SK-N-MC (cell line): ENCODE measurements around the gene HPS3.

Experiments
- DNase-seq: peaks from one replicate; pipeline ENCODE4 v3.0.0-alpha.2; 2011; ENCODE audit warnings: low read depth, low spot score
- H3K27ac ChIP-seq: fragments of 200-600 bp; sonication (generic); 2 replicates; pipeline ENCODE4 v1.5.1; 2016; ENCODE audit warnings: mixed run types
- H3K36me3 ChIP-seq: fragments of 200-600 bp; sonication (generic); 2 replicates; pipeline ENCODE4 v1.6.1; 2017; ENCODE audit warnings: antibody characterized with exemption, low read length, mixed read lengths; ENCODE audit not compliant: insufficient read depth
- H3K4me3 ChIP-seq: fragments of 200-600 bp; sonication (generic); 2 replicates; pipeline ENCODE4 v1.5.1; 2016
- H3K9ac ChIP-seq: fragments of 200-600 bp; sonication (generic); 2 replicates; pipeline ENCODE4 v1.8.0; 2017; ENCODE audit warnings: mixed run types, mixed read lengths; ENCODE audit not compliant: insufficient read length
- H3K9me3 ChIP-seq: fragments of 200-600 bp; sonication (generic); 2 replicates; pipeline ENCODE4 v1.6.1; 2017; ENCODE audit warnings: low read depth, mild to moderate bottlenecking, antibody characterized with exemption, low read length, moderate library complexity, mixed read lengths
- EZH2 ChIP-seq: fragments of 200-600 bp; sonication (generic); IDR thresholded peaks from one replicate; pipeline ENCODE4 v1.6.1; 2017; ENCODE audit warnings: antibody characterized with exemption
- FOXP2 ChIP-seq: optimal IDR thresholded peaks from 2 replicates; pipeline ENCODE3; 2011; ENCODE audit warnings: mild to moderate bottlenecking, moderate library complexity; ENCODE audit not compliant: insufficient read depth; ENCODE audit errors: extremely low read length, control extremely low read depth
- POLR2AphosphoS5 ChIP-seq: IDR thresholded peaks from 2 replicates; pipeline ENCODE4 v1.6.1; 2012; ENCODE audit warnings: mild to moderate bottlenecking, low read depth, low read length, borderline replicate concordance

The HPS3 gene

GRCh38 chr3:149115114-149115513, 14.3 kb upstream of the HPS3 start:
- Histone ChIP-seq H3K9me3 (no peaks in the 10 kb centered on the region), H3K9ac (no peak overlapping the region), H3K4me3 (no peak overlapping the region), H3K36me3 (no peaks in the 10 kb centered on the region), H3K27ac (no peak overlapping the region)
- no peak for TF ChIP-seq POLR2AphosphoS5
- no peak for TF ChIP-seq FOXP2
- no peak for TF ChIP-seq EZH2
- no peak for DNase-seq

DNA sequence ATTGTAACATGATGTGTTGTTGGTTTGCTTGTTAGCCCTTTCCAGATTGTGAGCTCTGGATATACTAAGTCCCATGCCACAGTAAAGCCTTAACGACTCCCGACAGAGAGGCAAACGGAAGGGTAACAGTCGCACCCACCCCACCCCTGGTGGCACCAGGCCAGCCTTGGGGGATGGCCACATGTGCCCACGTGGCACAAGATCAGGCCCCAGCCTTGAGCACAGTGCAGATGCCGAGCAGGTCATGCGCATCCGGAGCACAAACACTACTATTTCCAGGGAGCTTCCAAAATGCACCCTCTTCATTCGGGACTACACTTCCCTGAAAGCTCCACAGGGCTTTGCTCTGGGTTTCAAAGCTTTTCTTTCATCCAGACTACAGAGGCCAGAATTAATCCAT, 10.7 kb upstream of the HPS3 start:
- no peaks in the 10 kb centered on the region for H3K9me3 ChIP-seq
- H3K9ac ChIP-seq = no peak overlapping the region
- H3K4me3 ChIP-seq = no peak overlapping the region
- TF ChIP-seq EZH2 = no peak
- TF ChIP-seq FOXP2 = no peak
- TF ChIP-seq POLR2AphosphoS5 = no peak
- H3K27ac ChIP-seq = no peak overlapping the region
- DNase-seq = no peak
- H3K36me3 ChIP-seq = no peaks in the 10 kb centered on the region

DNA sequence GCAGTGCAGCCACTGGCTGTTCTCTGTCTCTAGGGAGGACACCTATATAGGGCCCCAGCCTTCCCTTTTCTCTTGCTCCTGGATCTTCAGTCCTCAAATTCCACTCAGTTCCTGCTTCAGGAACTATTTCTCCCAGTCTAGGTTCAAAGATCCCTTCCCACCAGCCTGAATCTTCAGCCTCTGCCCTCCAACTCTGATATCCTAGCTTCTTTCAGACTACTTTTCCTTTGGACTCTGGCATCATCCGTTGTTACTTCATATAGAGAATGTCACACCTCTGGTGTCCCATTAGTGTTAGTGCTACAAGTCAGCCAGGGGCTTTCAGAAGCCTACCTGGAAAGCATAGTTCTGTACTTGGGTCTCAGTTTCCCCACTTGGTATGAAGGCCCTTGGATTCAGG, 10.0 kb upstream of the HPS3 start:
- Histone ChIP-seq H3K27ac (no peak overlapping the region), H3K4me3 (no peak overlapping the region), H3K9ac (no peak overlapping the region), H3K9me3 (no peaks in the 10 kb centered on the region), H3K36me3 (no peaks in the 10 kb centered on the region)
- DNase-seq = no peak
- TF ChIP-seq FOXP2 = no peak
- TF ChIP-seq POLR2AphosphoS5 = no peak
- no peak for TF ChIP-seq EZH2

DNA sequence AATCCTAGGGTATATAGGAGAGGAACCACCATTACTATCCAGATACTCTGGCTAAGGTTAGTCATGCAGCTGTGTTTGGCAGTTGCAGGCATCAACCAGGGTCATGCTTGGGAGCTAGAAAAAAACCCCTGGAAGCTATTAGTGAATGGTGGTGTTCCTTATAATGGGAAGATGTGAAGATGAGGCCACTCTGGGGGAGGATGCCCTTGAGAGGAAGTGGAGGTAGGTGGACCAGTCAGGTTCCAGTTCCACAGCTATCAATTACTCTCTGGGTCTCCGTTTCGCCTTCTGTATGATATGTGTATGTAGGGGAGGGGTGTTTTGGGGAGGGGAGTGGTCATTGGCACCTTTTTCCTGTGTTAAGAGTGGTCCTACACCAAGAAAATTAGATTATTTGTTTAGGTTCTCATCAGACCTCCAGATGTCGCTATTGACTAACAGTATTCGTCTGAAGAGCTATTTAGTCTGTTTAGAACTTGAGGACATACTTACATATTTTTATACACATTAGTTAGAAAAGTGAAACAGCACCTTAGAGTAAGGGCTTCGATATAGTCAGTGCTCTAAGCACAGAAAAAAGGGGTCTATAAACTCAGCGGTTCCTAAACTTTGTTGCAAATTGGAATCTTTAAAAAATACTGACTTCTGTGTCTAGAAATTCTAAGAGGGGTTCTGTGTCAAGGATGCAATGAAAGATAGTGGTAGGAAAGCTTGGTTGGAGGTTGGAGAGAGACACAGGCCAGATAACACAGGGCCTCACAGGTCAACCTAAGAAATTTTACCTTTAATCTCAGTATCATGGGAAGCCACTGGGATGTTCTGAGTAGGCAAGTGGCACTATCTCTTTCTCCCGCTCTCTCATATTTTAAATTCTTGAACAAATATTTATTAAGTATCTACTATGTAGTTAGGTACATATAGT, 9.1 kb upstream of the HPS3 start:
- Histone ChIP-seq H3K4me3 (0 out of 2 replicates have a peak overlapping the region, but pooled peaks have one; percentile 9), H3K9ac (no peak overlapping the region), H3K36me3 (no peaks in the 10 kb centered on the region), H3K27ac (no peak overlapping the region), H3K9me3 (no peaks in the 10 kb centered on the region)
- peak; percentile 66 for DNase-seq
- no peak for TF ChIP-seq POLR2AphosphoS5
- TF ChIP-seq EZH2 = no peak
- no peak for TF ChIP-seq FOXP2

DNA sequence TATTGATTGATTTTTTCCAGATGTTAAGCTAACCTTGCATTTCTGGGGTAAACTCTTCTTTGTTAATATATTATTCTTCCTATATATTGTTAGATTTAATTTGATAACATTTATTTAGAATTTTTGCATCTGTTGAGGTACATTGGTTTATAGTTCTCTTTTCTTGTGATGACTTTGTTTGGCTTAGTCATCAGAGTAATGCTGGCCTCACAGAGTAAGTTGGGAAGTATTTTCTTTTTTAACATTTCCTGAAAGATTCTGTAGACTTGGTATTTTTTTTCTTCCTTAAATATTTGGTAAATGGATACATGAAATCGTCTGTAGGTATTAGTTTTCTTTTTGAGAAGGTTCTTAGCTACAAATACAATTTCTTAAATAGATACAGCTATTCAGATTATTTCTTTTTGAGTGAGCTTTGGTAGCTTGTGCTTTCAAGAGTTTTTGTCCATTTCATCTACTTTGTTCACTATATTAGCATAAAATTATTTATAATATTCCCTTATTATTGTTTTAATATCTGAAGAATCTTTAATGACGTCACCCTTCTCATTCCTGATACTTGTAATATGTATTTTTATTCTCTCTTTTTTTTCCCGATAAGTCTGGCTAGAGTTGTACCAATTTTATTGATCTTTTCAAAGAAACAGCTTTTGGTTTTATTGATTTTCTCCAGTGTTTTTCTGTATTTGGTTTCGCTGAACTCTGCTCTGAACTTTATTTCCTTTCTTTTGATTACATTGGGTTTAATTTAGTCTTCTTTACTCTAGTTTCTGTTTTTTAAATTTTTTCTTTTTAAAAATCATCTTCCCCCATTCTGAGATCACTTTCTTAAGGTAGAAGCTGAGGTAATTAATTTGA, 6.5 kb upstream of the HPS3 start:
- Histone ChIP-seq H3K9ac (no peak overlapping the region), H3K9me3 (no peaks in the 10 kb centered on the region), H3K36me3 (no peaks in the 10 kb centered on the region), H3K27ac (no peak overlapping the region), H3K4me3 (no peak overlapping the region)
- DNase-seq = no peak
- no peak for TF ChIP-seq FOXP2
- TF ChIP-seq EZH2 = no peak
- no peak for TF ChIP-seq POLR2AphosphoS5

DNA sequence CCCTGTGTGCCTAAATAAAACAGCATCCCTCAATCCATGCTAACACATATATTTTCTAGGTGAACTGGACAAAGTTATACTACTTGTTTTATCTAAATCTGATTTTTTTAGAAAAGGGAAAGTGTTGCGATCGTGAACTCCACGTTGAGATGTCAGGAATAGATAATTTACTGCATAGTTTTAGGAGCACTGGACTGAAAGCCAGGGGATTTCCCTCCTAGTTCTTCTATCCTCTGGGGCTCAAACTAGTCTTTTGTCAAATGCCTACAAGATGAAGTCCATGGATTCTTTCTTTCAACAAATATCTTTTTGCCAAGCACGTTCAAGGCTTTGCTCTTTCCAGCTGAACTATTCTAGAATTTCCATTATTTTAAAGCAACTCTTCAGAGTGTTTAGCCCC, 617 bp upstream of the HPS3 start:
- peak overlapping the region; percentile 93 for H3K4me3 ChIP-seq
- TF ChIP-seq POLR2AphosphoS5 = no peak
- no peak for TF ChIP-seq FOXP2
- TF ChIP-seq EZH2 = no peak

DNA sequence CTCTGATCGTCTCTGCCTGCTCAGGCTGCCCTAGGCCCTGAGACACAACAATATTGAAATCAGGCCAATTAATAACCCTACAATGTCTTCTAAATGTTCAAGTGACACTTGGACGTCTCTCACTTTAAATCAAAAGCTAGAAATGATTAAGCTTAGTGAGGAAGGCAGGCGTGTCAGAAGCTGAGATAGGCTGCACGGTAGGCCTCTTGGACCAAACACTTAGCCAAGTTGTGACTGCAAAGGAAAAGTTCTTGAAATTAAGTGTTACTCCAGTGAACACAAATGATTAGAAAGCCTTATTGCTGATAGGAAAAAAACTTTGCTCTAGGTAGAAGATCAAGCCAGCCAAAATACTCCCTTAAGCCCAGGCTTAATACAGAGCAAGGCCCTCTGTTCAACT, 2.2 kb downstream of the HPS3 start:
- Histone ChIP-seq H3K4me3 (no peak overlapping the region), H3K9me3 (no peaks in the 10 kb centered on the region), H3K27ac (no peak overlapping the region), H3K9ac (no peak overlapping the region), H3K36me3 (no peaks in the 10 kb centered on the region)
- TF ChIP-seq FOXP2 = no peak
- no peak for TF ChIP-seq POLR2AphosphoS5
- no peak for TF ChIP-seq EZH2
- no peak for DNase-seq

More for the DNA sequence above, 617 bp upstream of the HPS3 start:
- no peak for DNase-seq
- Histone ChIP-seq H3K27ac (no peak overlapping the region), H3K9me3 (no peaks in the 10 kb centered on the region), H3K36me3 (no peaks in the 10 kb centered on the region), H3K9ac (peak overlapping the region; percentile 66)

- no peak overlapping the region for H3K4me3 ChIP-seq
- DNase-seq = no peak
- H3K9ac ChIP-seq = no peak overlapping the region
- no peaks in the 10 kb centered on the region for H3K36me3 ChIP-seq
- no peaks in the 10 kb centered on the region for H3K9me3 ChIP-seq
- no peak for TF ChIP-seq EZH2
- TF ChIP-seq FOXP2 = no peak
- no peak for TF ChIP-seq POLR2AphosphoS5
- H3K27ac ChIP-seq = no peak overlapping the region
These were observed 5.1 kb downstream of the HPS3 start for GRCh38 chr3:149134575-149134974.
